ELR (cell line): ENCODE data around the gene CETN1.

Experiments
- DNase-seq: peaks from one replicate; pipeline ENCODE4 v3.0.0-alpha.2; 2015; ENCODE audit warnings: low read depth

CETN1 gene

GRCh38 chr18:623761-624620 lies 43.8 kb downstream of the CETN1 start:
- peak; percentile 86 for DNase-seq

- DNase-seq, result no peak
Observed at GRCh38 chr18:627231-627630, 47.1 kb downstream of the CETN1 start.

GRCh38 chr18:629269-630150 lies 49.3 kb downstream of the CETN1 start:
- peak; percentile 17 for DNase-seq

- DNase-seq, result peak; percentile 7
Observed at GRCh38 chr18:631560-631959, 51.4 kb downstream of the CETN1 start.
